Activated CD8-positive, alpha-beta memory T cell treated with anti-CD3 and anti-CD28 coated beads for 1 hour (primary cell): Measurements from ENCODE around the gene NR5A1.

Experiments used
- DNase-seq, 2 donors: peaks; one replicate each; pipeline ENCODE4 v3.0.0-alpha.2; 2020; ENCODE audit warnings: low read depth in 1 of 2; ENCODE audit errors: extremely low read depth in 1 of 2

Gene NR5A1

GRCh38 chr9:124514874-124515273, 7.7 kb upstream of the NR5A1 start:
- DNase-seq, result no peak

DNA sequence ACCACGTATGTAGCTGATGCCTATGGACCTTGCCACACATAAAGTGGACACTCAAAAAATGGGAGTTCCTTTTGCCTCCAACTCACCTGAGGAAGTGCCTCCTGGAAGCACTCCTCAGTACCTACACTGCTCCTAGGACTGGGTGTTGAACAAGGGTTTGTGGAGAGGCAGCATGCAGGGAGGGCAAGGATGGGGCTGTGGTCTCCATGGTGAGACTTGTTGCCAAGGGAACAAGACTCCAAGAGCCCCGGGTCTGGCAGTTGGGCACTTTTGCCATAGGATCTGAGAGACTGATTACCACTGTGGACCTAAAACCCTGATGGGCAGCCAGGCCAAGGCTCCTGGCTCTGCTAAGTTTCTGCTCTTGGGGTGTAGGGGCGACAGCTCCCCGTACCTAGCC, 6.9 kb upstream of the NR5A1 start:
- DNase-seq, result no peak

- no peak for DNase-seq
Observed at GRCh38 chr9:124513376-124513994, 6.3 kb upstream of the NR5A1 start.

- DNase-seq, result no peak
Observed at GRCh38 chr9:124512806-124513204, 5.6 kb upstream of the NR5A1 start.

GRCh38 chr9:124511891-124512805, 4.9 kb upstream of the NR5A1 start:
- DNase-seq, result no peak

DNA sequence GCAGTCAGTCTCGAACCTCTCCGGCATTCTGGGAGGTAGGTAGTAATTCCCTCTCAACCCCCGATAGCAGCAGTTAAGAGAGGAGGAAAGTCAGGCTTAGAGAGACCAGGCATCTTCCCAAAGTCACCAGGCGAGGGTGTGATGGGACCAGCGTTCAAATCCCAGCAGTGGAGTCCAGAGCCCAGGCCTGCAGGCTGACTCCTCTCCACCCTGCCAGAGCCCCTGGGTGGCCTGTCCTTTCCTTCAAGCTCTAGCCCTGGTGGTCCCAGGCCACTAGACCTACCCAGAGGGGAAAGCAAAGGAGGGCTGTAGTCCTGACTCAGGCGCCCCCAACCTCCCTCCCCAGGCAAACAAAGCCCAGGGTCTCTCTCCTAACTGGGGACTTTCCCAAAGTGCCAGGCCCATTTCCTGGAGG, 4.2 kb upstream of the NR5A1 start:
- no peak for DNase-seq

DNA sequence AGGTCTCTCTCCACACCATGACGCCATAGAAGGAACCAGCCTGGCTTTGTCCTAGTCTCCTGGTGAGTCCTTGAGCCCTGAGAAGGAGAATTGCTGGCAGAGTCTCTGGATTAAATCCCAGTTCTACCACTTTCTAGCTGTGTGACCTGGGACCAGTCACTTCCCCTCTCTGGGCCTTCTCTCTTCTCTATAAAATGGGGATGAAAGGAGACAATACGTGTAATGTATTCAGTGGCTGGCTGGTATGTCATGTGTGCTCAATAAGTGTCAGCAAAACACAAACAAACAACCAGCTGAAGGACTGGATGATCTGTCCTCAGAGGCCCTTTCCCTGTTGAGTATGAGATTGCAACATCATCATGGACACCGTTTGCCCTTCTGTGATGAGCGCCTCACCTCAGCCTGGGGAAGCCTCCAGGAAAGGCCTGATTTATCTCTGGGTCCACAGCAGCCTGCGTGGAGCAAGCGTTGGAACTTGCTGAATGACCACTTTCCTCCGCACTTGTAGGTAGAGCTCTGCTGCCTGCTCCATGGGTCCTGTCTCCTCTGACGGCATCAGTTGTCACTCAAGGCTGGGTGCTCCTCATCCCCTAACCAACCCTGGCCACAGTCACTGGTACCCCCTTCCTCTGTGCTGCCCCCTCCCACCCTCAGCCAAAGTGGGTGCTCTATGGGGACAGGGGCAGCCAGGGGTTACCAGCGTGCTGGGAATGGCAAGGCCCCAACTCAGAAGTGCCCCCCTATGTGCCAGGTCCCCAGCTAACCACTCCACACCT, 3.6 kb upstream of the NR5A1 start:
- no peak for DNase-seq

- no peak for DNase-seq
Observed at GRCh38 chr9:124507880-124508423, 753 bp upstream of the NR5A1 start.

DNA sequence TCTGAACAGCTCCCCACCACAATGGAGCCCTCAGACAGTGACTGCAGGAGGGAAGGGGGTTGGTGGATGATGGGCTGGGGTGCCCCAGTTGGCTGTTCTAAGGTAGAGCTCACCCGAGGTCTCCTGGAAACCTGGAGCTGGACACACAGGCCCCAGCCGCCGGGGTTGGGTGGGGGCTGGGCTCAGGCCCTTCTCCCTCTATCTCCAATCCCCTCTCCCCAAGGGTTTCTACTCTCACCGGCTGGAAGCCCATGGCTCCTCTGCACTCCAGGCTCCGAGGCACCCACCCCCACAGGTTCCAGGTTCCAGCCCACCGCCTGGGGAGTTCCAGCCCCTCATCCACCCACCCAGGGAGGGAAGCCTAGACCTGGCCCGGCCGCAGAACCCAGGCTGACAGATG, 766 bp downstream of the NR5A1 start:
- DNase-seq, result no peak

DNA sequence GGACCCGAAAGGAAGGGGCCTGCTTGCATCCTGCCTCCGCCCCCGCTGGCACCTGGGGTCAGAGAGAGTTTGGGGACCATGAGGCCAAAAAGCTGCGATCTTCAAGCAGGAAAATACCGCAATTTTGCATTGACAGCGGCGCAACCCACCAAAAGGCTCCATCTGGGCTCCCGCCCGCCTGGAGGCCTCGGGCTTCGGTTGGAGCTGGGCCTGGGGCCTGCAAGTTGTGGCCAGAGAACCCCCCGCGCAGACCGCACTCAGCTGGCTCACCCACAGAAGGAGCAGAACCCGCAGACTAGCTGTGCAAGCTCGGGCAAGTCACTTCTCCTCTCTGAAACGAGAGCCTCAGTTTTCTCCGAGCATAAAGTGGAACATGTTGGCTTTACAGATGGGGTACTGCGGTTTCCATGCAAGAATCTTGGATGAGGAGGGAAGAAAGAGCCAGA, 1.3 kb downstream of the NR5A1 start:
- DNase-seq, result no peak

GRCh38 chr9:124505006-124505900, 1.9 kb downstream of the NR5A1 start:
- no peak for DNase-seq

DNA sequence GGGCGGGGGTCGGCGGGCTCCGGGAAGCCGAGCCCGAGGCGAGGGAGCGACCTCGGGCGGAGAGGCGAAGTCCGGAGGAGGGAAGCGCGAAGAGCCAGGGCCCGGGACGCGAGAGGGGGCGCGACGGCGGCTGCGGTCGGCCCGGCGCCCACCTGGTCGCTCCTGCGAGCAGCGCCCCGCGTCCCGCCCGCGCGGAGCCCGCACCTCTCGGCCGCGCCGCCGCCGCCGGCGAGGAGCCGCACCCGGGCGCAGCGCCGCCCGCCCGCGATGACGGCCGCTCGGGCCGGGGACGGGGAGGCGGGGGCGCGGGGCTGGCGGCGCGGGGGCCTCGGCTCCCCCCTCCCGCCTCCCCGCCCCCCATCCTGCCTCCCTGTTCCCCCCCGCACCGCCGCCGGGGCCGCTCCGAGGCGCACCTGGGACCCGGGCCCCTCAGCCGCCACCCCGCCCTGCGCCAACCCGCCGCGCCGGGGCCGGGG, 2.6 kb downstream of the NR5A1 start:
- DNase-seq, result no peak

- DNase-seq, result no peak
Observed at GRCh38 chr9:124503713-124504529, 3.3 kb downstream of the NR5A1 start.

- DNase-seq, result no peak
Observed at GRCh38 chr9:124502711-124503702, 4.2 kb downstream of the NR5A1 start.

- DNase-seq, result no peak
Observed at GRCh38 chr9:124501771-124502320, 5.4 kb downstream of the NR5A1 start.

DNA sequence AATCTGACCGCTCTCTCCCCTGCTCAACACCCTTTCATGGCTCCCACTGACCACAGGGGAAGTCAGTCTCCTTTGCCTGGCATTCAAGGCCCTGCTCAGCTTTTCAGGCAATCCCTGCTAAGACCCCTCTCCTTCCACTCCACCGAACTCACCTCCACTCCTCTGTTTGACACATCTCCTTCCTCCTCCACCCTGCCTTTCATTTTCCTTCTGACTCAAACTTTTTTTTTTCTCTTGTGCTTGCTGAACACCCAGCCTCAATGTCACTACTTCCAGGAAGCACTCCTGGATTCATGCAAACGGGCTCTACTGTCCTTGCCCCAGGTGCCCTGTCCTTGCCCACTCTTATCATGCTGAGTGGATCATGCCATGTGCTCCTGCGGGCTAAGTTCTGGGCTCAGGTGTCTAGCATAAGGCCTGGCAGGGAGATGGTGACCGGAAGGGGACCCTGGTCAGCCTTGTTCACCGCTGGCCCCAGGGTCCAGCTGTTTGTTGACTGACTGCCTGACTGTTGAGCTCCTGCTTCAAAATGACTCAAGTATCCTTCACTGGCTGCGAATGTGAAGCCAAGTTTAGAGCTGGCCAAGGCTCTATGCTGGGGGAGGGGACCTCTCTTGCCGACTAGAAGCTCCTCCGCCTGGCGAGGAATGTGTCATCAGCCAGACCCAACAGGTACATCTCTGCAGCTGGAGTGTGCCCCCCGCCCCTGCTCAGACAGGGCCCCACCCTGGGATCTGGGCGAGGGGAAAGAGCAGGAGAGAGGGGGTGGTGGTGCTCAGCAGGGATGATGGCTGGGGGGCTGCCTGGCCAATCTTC, 6.2 kb downstream of the NR5A1 start:
- DNase-seq, result no peak
